BLaER1 treated with 17β-estradiol and CSF1 and Interleukin-3, amounts not matched to agents 10 nM and 100 nM (cell line): ENCODE measurements around the gene TDRD10.
A peak's percentile ranks its signal among the peaks of the same experiment; 100 is the strongest.
"Not testable (repeated sequence)": the region's sequence is repeated elsewhere in the genome, so short reads cannot be mapped to it uniquely, and the experiment has no call there.

Experiments used
- H3K27ac ChIP-seq, 11 experiments: shearing (Covaris generic); formaldehyde crosslinking; 2 replicates each; pipeline ENCODE4 v1.8.1; 2022
- H3K27me3 ChIP-seq, 11 experiments: shearing (Covaris generic); formaldehyde crosslinking; 2 replicates each; pipeline ENCODE4 v1.8.1; 2022
- H3K36me3 ChIP-seq, 11 experiments: shearing (Covaris generic); formaldehyde crosslinking; 2 replicates each; pipeline ENCODE4 v1.8.1; 2022
- H3K4me1 ChIP-seq, 10 experiments: shearing (Covaris generic); formaldehyde crosslinking; 2 replicates each; pipeline ENCODE4 v1.8.1; 2022
- H3K4me2 ChIP-seq, 11 experiments: shearing (Covaris generic); formaldehyde crosslinking; 2 replicates each; pipeline ENCODE4 v1.8.1; 2022
- H3K4me3 ChIP-seq, 10 experiments: shearing (Covaris generic); formaldehyde crosslinking; 2 replicates each; pipeline ENCODE4 v1.8.1; 2022
- H3K9ac ChIP-seq, 11 experiments: shearing (Covaris generic); formaldehyde crosslinking; 2 replicates each; pipeline ENCODE4 v1.8.1; 2022
- H3K9me3 ChIP-seq, 11 experiments: shearing (Covaris generic); formaldehyde crosslinking; replicated peaks in 1 of 11; 2 replicates each; pipeline ENCODE4 v1.8.1; 2022
- H4K20me1 ChIP-seq, 11 experiments: shearing (Covaris generic); formaldehyde crosslinking; 2 replicates each; pipeline ENCODE4 v1.8.1; 2022
- Cebpa-rat ChIP-seq, 11 experiments: shearing (Covaris generic); IDR thresholded peaks; 2 replicates each; pipeline ENCODE4 v1.8.1; 2022

The TDRD10 gene

DNA sequence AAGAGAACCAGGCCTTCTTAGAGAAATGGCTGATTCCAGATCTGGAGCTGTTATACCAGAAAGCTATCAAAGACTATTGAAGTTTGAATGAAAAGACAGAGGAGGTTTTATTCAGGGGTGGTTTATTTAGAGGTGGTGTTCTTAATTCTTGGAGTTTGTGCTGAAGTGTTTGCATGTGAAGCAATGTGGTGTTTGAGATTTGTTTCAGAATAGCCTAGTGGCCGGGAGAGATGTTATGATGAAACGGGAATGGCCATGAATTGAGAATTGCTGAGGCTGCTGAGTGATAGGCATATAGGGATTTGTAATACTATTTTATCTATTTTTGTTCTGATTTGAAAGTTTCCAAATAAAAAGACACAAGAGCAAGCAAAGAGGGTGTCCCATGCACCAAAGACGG is 10.7 kb downstream of the TDRD10 start:
- no peak overlapping the region for H3K4me2 ChIP-seq

DNA sequence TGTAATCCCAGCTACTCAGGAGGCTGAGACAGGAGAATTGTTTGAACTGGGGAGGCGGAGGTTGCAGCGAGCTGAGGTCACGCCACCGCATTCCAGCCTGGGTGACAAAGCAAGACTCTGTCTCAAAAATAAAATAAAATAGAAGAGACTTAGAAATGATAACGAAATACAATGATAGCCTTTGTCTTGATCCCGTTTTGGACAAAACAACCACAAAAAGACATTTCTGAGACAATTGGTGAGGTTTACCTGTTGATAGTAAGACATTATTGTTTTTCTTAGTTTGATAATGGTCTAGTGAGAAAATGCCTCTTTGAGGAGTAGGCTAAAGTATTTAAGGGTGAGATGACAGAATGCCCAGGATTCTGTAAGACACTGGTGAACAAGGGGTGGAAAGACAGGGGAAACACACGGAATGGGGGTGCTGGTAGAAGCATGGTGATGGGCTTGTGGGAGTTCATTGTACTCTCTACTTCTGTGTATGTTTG is 12.1 kb downstream of the TDRD10 start:
- Histone ChIP-seq H3K4me1 (peaks cover 0 to 26% (median 0%) of the 10 kb centered on the region in 10 experiments; a peak in 6 of 20 replicates), H3K27me3 (no peaks in the 10 kb centered on the region), H3K4me2 (no peak overlapping the region), H3K27ac (no peak overlapping the region), H3K9ac (no peak overlapping the region), H3K4me3 (no peak overlapping the region), H3K36me3 (no peaks in the 10 kb centered on the region), H4K20me1 (no peaks in the 10 kb centered on the region), H3K9me3 (no peaks in the 10 kb centered on the region)
- no peak for TF ChIP-seq Cebpa-rat (IDR thresholded peaks at IDR 0.05)

More for the DNA sequence above, 10.7 kb downstream of the TDRD10 start:
- Histone ChIP-seq H3K9me3 (no peaks in the 10 kb centered on the region), H3K27ac (no peak overlapping the region), H3K4me1 (peaks cover 0 to 12% (median 0%) of the 10 kb centered on the region in 10 experiments; a peak in 5 of 20 replicates), H3K36me3 (no peaks in the 10 kb centered on the region), H3K27me3 (no peaks in the 10 kb centered on the region), H4K20me1 (no peaks in the 10 kb centered on the region), H3K9ac (no peak overlapping the region), H3K4me3 (no peak overlapping the region)
- no peak for TF ChIP-seq Cebpa-rat (IDR thresholded peaks at IDR 0.05)

DNA sequence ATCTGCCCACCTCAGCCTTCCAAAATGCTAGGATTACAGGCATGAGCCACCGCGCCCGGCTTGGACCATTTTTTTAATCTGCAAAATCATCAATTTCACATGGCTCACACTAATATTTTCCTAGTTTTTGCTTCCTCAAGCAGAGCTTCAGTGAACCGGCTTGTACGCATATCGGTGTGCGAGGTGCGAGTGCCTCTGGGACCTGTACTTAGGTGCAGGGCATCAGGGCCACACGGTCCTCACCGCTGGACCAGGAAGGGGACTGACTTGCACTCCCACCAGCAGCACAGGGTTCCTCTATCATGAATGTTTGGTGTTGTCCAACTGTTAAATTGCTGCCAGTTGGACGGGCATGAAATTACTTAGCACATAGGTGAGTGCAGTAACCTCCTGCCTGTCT is 15.6 kb downstream of the TDRD10 start:
- Histone ChIP-seq H4K20me1 (no peaks in the 10 kb centered on the region), H3K9me3 (no peaks in the 10 kb centered on the region), H3K4me1 (peaks cover 0 to 61% (median 0%) of the 10 kb centered on the region in 10 experiments; a peak in 7 of 20 replicates), H3K4me2 (peak overlapping the region in 3 of 11 experiments; percentile 81 to 95 (median 90); a peak in 5 of 22 replicates), H3K4me3 (no peak overlapping the region), H3K27me3 (no peaks in the 10 kb centered on the region), H3K9ac (no peak overlapping the region), H3K27ac (no peak overlapping the region), H3K36me3 (no peaks in the 10 kb centered on the region)
- no peak for TF ChIP-seq Cebpa-rat (IDR thresholded peaks at IDR 0.05)

DNA sequence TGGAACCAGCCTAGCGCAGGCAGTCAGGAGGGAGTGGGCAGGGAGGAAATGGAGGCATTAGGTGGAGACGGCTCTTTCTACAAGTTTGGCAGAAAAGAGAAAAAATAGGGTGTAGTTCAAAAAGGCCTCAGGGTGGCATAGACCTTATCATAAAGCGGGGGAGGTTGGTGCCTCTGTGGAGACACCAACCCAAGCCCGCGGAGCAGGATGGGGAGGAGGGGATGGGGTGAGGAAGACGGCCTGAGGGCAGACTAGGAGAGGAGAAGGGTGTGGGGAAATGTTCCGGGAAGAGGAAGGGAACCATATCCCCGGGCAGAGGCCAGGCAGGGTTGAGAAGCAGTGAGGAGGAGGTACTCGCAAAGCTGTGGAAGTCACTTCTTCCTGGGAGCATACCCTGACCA is 17.6 kb downstream of the TDRD10 start:
- H4K20me1 ChIP-seq, result no peaks in the 10 kb centered on the region
- no peaks in the 10 kb centered on the region for H3K36me3 ChIP-seq
- no peak overlapping the region for H3K4me3 ChIP-seq
- H3K4me2 ChIP-seq, result peak overlapping the region in 4 of 11 experiments; percentile 12 to 95 (median 86); a peak in 6 of 22 replicates
- TF ChIP-seq Cebpa-rat (IDR thresholded peaks at IDR 0.05), result no peak
- H3K9ac ChIP-seq, result peak overlapping the region in 2 of 11 experiments; percentile 44 to 50; a peak in 3 of 22 replicates
- no peaks in the 10 kb centered on the region for H3K27me3 ChIP-seq
- H3K4me1 ChIP-seq, result peaks cover 0 to 65% (median 0%) of the 10 kb centered on the region in 10 experiments; a peak in 7 of 20 replicates
- peak overlapping the region in 3 of 11 experiments; percentile 35 to 76 (median 75); a peak in 5 of 22 replicates for H3K27ac ChIP-seq
- H3K9me3 ChIP-seq, result peaks cover 0 to 11% (median 6%) of the 10 kb centered on the region in 11 experiments; a peak in 5 of 22 replicates

DNA sequence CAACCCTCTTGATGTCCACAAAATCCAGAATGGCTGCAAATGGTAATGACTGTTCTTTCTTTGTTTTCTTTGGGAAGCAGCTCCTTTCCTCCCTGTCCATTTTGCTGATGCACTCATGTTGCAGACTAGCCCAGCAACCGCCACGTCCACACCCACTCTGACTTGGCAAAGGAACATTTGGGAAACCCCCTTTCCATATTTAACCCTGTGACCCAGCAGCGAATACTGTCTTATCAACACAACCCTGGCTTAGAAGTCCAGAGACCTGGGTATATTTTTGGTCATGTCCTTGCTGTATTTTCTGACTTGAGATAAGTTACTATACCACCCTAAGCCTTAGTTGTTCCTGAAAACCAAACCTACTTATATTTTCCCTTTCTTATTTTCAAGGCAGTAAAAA is 18.3 kb downstream of the TDRD10 start:
- Histone ChIP-seq H3K4me1 (peaks cover 0 to 72% (median 0%) of the 10 kb centered on the region in 10 experiments; a peak in 7 of 20 replicates), H3K9ac (peak overlapping the region in 3 of 11 experiments; percentile 44 to 57 (median 50); a peak in 5 of 22 replicates), H3K27ac (peak overlapping the region in 3 of 11 experiments; percentile 48 to 76 (median 75); a peak in 5 of 22 replicates), H3K27me3 (no peaks in the 10 kb centered on the region), H3K4me2 (peak overlapping the region in 4 of 11 experiments; percentile 12 to 95 (median 86); a peak in 6 of 22 replicates), H3K4me3 (no peak overlapping the region), H3K36me3 (no peaks in the 10 kb centered on the region), H4K20me1 (no peaks in the 10 kb centered on the region), H3K9me3 (peaks cover 0 to 11% (median 6%) of the 10 kb centered on the region in 11 experiments; a peak in 5 of 22 replicates)
- no peak for TF ChIP-seq Cebpa-rat (IDR thresholded peaks at IDR 0.05)

DNA sequence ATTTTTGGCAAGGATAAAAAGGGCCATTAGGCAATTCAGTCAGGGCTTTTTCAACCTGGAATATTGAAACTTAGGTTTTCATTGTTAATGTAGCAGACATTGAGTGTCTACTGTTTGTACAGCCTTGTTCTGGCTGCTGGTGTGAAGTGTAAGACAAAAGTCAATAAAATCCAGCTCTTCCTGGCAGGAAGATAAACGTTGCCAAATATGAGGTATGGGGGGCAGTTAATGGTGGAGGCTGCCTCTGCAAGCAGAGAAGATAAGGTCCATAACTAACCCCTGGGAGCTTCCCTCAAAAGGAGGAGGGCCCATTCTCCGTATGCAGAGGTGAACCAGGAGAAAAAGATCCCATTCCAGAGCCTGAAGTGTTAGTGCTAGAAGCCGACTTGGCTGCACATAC is 19.7 kb downstream of the TDRD10 start:
- H3K27me3 ChIP-seq, result no peaks in the 10 kb centered on the region
- 0 out of 22 replicates have a peak overlapping the region, but pooled peaks of 1 of the 11 experiments have one; percentile 76 for H3K27ac ChIP-seq
- peaks cover 0 to 66% (median 0%) of the 10 kb centered on the region in 10 experiments; a peak in 7 of 20 replicates for H3K4me1 ChIP-seq
- H3K9ac ChIP-seq, result no peak overlapping the region
- peaks cover 0 to 11% (median 6%) of the 10 kb centered on the region in 11 experiments; a peak in 5 of 22 replicates for H3K9me3 ChIP-seq
- H3K4me3 ChIP-seq, result no peak overlapping the region
- no peaks in the 10 kb centered on the region for H3K36me3 ChIP-seq
- peak overlapping the region in 3 of 11 experiments; percentile 81 to 95 (median 90); a peak in 5 of 22 replicates for H3K4me2 ChIP-seq
- TF ChIP-seq Cebpa-rat (IDR thresholded peaks at IDR 0.05), result no peak
- H4K20me1 ChIP-seq, result no peaks in the 10 kb centered on the region

DNA sequence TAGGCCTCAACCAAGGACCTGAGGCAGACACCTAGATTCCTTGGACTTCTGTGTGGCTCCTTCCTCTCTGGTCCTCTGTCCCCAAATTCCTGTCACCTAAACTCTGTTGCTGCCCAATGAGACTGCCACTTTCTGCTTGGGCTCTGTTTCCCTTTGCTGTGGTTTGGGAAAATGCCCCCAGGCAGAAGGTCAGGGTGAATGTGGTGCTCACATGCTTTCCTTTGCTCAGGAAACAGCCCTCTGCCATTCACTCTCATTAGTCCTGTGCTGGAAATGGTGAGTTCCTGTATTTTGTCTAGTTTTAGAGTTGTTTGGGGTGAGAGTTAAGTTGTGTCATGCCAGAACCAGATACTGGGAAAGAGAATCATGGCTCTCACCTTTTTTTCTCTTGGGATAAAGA is 22.9 kb downstream of the TDRD10 start:
- Histone ChIP-seq H3K9me3 (peaks cover 0 to 11% (median 6%) of the 10 kb centered on the region in 11 experiments; a peak in 5 of 22 replicates), H3K4me3 (no peak overlapping the region), H4K20me1 (no peaks in the 10 kb centered on the region), H3K9ac (no peak overlapping the region), H3K4me2 (peak overlapping the region in 2 of 11 experiments; percentile 14 to 73; a peak in 4 of 22 replicates), H3K27me3 (no peaks in the 10 kb centered on the region), H3K36me3 (no peaks in the 10 kb centered on the region), H3K27ac (no peak overlapping the region), H3K4me1 (peaks cover 0 to 40% (median 0%) of the 10 kb centered on the region in 10 experiments; a peak in 7 of 20 replicates)
- no peak for TF ChIP-seq Cebpa-rat (IDR thresholded peaks at IDR 0.05)

DNA sequence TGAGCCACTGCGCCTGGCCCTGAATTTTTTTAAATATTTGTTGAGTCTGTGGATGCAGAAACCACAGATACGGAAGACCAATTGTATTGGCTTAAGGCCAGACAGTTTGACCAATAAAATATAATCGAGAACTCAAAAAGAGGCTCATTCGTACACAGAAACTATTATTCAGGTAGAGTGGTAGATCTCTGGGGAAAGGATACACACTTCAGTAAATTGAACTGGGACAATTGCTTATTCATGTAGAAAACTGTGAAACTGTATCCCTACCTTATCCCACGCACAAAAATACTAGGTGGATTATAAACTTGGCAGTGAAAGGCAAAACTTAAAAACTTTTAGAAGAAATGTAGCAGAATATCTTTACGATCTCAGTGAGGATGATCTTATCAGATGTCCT is 25.2 kb downstream of the TDRD10 start:
- Histone ChIP-seq H3K9ac (no peak overlapping the region), H3K9me3 (peaks cover 0 to 21% (median 9%) of the 10 kb centered on the region in 11 experiments; a peak in 11 of 22 replicates), H3K4me1 (peaks cover 0 to 17% (median 0%) of the 10 kb centered on the region in 10 experiments; a peak in 4 of 20 replicates), H3K27me3 (no peaks in the 10 kb centered on the region), H3K36me3 (no peaks in the 10 kb centered on the region), H4K20me1 (no peaks in the 10 kb centered on the region), H3K4me2 (no peak overlapping the region), H3K27ac (no peak overlapping the region), H3K4me3 (no peak overlapping the region)
- TF ChIP-seq Cebpa-rat (IDR thresholded peaks at IDR 0.05), result no peak

DNA sequence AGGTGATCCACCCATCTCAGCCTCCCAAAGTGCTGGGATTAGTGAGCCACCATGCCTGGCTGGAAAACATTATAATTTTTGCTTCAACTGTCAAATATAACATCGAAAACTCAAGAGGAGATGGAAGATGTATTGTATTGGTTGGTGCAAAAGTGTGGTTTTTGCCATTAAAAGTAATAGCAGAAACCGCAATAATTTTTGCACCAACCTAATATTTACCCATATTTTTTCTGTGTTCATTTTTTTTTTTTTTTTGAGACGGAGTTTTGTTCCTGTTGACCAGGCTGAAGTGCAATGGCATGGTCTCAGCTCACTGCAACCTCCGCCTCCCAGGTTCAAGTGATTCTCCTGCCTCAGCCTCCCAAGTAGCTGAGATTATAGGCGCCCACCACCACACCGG is 27.3 kb downstream of the TDRD10 start:
- Histone ChIP-seq H3K36me3 (no peaks in the 10 kb centered on the region), H4K20me1 (no peaks in the 10 kb centered on the region), H3K9me3 (peaks cover 0 to 19% (median 7%) of the 10 kb centered on the region in 11 experiments; a peak in 9 of 22 replicates), H3K4me3 (no peak overlapping the region), H3K4me1 (peaks cover 0 to 10% (median 0%) of the 10 kb centered on the region in 10 experiments; a peak in 4 of 20 replicates), H3K4me2 (no peak overlapping the region), H3K27me3 (no peaks in the 10 kb centered on the region), H3K9ac (no peak overlapping the region), H3K27ac (no peak overlapping the region)
- TF ChIP-seq Cebpa-rat (IDR thresholded peaks at IDR 0.05), result no peak

DNA sequence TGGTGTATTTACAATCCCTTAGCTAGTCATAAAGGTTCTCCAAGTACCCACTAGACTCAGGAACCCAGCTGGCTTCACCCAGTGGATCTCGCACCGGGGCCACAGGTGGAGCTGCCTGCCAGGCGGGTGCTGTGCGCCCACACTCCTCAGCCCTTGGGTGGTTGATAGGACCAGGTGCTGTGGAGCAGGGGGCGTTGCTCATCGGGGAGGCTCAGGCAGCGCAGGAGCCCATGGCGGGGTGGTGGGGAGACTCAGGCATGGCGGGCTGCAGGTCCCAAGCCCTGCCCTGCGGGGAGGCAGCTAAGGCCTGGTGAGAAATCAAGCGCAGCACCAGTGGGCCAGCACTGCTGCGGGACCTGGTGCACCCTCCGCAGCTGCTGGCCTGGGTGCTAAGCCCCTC is 29.9 kb downstream of the TDRD10 start:
- H3K4me1 ChIP-seq, H4K20me1 ChIP-seq, H3K27me3 ChIP-seq, H3K9ac ChIP-seq, H3K4me3 ChIP-seq, H3K36me3 ChIP-seq, H3K4me2 ChIP-seq, H3K27ac ChIP-seq: not testable (repeated sequence)
- peaks cover 0 to 17% (median 7%) of the 10 kb centered on the region in 11 experiments; a peak in 7 of 22 replicates for H3K9me3 ChIP-seq
